ENCODE data around the gene RAX.

The RAX gene

DNA sequence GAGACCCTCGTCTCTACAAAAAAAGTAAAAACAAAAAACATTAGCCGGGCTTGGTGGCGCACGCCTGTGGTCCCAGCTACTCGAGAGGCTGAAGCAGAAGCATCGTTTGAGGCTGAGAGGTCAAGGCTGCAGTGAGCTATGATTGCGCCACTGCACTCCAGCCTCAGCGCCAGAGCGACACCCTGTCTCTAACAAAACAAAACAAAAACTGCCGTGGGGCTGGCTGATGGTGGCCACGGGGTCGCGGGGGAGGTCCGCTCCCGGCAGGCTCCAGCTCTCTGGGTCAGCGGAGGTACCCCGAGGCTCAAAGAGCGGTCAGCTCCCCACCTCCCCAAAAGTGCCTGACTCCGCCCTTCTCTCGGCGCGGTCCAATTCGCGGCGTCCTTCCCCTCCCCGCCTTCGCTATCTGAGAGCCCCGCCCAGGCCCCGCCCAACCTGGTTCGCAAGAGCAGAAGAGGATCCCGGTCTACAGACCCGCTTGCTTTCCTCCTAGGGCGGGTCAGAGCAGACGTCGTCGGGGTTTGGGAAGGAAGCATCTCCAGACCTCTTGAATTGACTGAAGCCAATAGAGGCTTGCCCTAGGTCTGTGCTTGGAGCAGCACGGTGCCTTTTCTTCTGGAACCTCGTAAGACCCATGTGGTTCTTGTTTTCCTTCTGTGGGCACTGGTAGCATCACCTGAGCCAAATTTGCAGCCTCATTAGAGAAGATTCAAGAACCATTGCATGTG is 7.8 kb downstream of the RAX start (continued):
- TF ChIP-seq, protein P1, sequence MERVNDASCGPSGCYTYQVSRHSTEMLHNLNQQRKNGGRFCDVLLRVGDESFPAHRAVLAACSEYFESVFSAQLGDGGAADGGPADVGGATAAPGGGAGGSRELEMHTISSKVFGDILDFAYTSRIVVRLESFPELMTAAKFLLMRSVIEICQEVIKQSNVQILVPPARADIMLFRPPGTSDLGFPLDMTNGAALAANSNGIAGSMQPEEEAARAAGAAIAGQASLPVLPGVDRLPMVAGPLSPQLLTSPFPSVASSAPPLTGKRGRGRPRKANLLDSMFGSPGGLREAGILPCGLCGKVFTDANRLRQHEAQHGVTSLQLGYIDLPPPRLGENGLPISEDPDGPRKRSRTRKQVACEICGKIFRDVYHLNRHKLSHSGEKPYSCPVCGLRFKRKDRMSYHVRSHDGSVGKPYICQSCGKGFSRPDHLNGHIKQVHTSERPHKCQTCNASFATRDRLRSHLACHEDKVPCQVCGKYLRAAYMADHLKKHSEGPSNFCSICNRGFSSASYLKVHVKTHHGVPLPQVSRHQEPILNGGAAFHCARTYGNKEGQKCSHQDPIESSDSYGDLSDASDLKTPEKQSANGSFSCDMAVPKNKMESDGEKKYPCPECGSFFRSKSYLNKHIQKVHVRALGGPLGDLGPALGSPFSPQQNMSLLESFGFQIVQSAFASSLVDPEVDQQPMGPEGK (tag by site-specific recombination; IDR thresholded peaks at IDR 0.05), result peak; percentile 42; the same call in 1 of the 2 replicates
- TF ChIP-seq ZNF501 (tag by site-specific recombination; IDR thresholded peaks at IDR 0.05) (0 out of 2 replicates have a peak, but pooled peaks have one; percentile 16), SP3 (tag by site-specific recombination; IDR thresholded peaks at IDR 0.05) (peak; percentile 81), ZNF146 (tag by site-specific recombination; IDR thresholded peaks at IDR 0.05) (no peak), GLI4 (tag by site-specific recombination; IDR thresholded peaks at IDR 0.05) (no peak), ZNF768 (tag by site-specific recombination; IDR thresholded peaks at IDR 0.05) (no peak), ZNF701 (tag by site-specific recombination; IDR thresholded peaks at IDR 0.05) (no peak), GLIS1 (tag by site-specific recombination; IDR thresholded peaks at IDR 0.05) (peak; percentile 42), YY2 (tag by site-specific recombination; IDR thresholded peaks at IDR 0.05) (no peak), ZNF449 (tag by site-specific recombination; IDR thresholded peaks at IDR 0.05) (peak; percentile 43; the same call in 1 of the 2 replicates), ZNF404 (tag by site-specific recombination; IDR thresholded peaks at IDR 0.05) (no peak), KLF9 (tag by site-specific recombination; IDR thresholded peaks at IDR 0.05; ENCODE audit: low read depth) (peak; percentile 72), KLF16 (tag by site-specific recombination; IDR thresholded peaks at IDR 0.05) (peak; percentile 58)
- TF ChIP-seq, protein P2, sequence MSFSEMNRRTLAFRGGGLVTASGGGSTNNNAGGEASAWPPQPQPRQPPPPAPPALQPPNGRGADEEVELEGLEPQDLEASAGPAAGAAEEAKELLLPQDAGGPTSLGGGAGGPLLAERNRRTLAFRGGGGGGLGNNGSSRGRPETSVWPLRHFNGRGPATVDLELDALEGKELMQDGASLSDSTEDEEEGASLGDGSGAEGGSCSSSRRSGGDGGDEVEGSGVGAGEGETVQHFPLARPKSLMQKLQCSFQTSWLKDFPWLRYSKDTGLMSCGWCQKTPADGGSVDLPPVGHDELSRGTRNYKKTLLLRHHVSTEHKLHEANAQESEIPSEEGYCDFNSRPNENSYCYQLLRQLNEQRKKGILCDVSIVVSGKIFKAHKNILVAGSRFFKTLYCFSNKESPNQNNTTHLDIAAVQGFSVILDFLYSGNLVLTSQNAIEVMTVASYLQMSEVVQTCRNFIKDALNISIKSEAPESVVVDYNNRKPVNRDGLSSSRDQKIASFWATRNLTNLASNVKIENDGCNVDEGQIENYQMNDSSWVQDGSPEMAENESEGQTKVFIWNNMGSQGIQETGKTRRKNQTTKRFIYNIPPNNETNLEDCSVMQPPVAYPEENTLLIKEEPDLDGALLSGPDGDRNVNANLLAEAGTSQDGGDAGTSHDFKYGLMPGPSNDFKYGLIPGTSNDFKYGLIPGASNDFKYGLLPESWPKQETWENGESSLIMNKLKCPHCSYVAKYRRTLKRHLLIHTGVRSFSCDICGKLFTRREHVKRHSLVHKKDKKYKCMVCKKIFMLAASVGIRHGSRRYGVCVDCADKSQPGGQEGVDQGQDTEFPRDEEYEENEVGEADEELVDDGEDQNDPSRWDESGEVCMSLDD (tag by site-specific recombination; IDR thresholded peaks at IDR 0.05), result peak; percentile 68; the same call in 1 of the 2 replicates
- TF ChIP-seq, protein P3, sequence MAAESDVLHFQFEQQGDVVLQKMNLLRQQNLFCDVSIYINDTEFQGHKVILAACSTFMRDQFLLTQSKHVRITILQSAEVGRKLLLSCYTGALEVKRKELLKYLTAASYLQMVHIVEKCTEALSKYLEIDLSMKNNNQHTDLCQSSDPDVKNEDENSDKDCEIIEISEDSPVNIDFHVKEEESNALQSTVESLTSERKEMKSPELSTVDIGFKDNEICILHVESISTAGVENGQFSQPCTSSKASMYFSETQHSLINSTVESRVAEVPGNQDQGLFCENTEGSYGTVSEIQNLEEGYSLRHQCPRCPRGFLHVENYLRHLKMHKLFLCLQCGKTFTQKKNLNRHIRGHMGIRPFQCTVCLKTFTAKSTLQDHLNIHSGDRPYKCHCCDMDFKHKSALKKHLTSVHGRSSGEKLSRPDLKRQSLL (tag by site-specific recombination; IDR thresholded peaks at IDR 0.05), result peak; percentile 24; the same call in 1 of the 2 replicates

DNA sequence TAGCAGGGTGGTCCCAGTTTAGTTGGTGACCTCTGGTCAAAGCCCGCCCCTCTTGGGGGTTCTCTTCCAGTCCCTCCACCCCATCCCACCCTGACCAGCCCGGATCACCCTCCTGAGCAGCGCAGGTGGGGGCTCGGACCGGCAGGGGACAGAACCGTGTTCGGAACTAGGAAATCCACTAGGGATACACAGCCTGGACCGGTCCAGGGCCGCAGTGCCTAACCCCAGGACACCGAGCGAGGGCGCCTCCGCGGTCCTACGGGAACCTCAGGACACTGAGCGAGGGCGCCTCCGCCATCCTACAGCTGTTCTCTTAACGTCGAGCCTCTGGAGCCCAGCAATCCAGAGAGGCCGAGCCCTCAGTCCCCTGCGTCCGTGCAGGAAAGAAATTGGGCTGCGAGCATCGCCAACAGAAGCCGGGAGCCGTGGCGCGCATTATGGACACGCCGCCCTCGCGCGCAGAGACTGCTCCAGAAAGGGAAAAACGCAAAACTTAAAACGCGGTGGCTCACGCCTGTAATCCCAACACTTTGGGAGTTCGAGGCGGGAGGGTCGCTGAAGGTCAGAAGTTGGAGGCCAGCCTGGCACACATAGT is 8.5 kb downstream of the RAX start:
- no peaks in the 10 kb centered on the region for H3K36me3 ChIP-seq (ENCODE audit: control insufficient read depth in 2 of 2, insufficient read depth in 1 of 2, low read length in 2 of 2)
- H3K27ac ChIP-seq (ENCODE audit: extremely low read depth, low read depth, low read length), result no peak overlapping the region
- TF ChIP-seq, protein P3 (tag by site-specific recombination; IDR thresholded peaks at IDR 0.05), result peak; percentile 23; the same call in 1 of the 2 replicates
- TF ChIP-seq KLF8 (tag by site-specific recombination; IDR thresholded peaks at IDR 0.05), result no peak
- TF ChIP-seq, protein P4, sequence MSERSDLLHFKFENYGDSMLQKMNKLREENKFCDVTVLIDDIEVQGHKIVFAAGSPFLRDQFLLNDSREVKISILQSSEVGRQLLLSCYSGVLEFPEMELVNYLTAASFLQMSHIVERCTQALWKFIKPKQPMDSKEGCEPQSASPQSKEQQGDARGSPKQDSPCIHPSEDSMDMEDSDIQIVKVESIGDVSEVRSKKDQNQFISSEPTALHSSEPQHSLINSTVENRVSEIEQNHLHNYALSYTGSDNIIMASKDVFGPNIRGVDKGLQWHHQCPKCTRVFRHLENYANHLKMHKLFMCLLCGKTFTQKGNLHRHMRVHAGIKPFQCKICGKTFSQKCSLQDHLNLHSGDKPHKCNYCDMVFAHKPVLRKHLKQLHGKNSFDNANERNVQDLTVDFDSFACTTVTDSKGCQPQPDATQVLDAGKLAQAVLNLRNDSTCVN (tag by site-specific recombination; optimal IDR thresholded peaks at IDR 0.05), result peak; percentile 34
- TF ChIP-seq ZBTB17 (tag by site-specific recombination; IDR thresholded peaks at IDR 0.05), result peak; percentile 69; the same call in 1 of the 2 replicates
- peak overlapping the region; percentile 37 for H3K4me3 ChIP-seq (ENCODE audit: low read depth, low read length)
- no peaks in the 10 kb centered on the region for H3K9me3 ChIP-seq (ENCODE audit: control insufficient read depth, insufficient read depth, low read depth, low read length)
- ChIA-PET CTCF (interaction anchor here (0.6 to 8.1 kb wide), 6 partner anchors 9 to 314 kb away, joined by 3 to 46 read pairs (median 6); partner anchors contain the start of gene RAX), POLR2A (interaction anchor here (0.5 to 1.7 kb wide), 3 partner anchors 9 to 21 kb away, joined by 3 to 4 read pairs (median 3); partner anchors contain the start of gene RAX)
- peaks cover 6% of the 10 kb centered on the region; the same call in 1 of the 2 replicates for H3K4me1 ChIP-seq (ENCODE audit: control insufficient read depth, insufficient read depth, low read length)

Data from HEK293 (cell line).